T-helper 1 cell treated with Interleukin-12 subunit alpha and Interleukin-12 subunit beta and Interleukin-4 antibody, amounts not matched to agents 30 μg/mL and 1 μg/mL, for 36 hours (primary cell): Measurements from ENCODE around the gene MSLN.
A peak's percentile ranks its signal among the peaks of the same experiment; 100 is the strongest.

ENCODE experiments used
- H3K27ac Mint-ChIP-seq: one replicate; pipeline ENCODE4 v1.8.0; 2021; ENCODE audit warnings: mild to moderate bottlenecking, mixed read lengths
- H3K27me3 Mint-ChIP-seq: one replicate; pipeline ENCODE4 v1.8.0; 2021; ENCODE audit warnings: low read depth, mixed read lengths
- H3K36me3 Mint-ChIP-seq: one replicate; pipeline ENCODE4 v1.8.0; 2021; ENCODE audit warnings: low read depth, mixed read lengths
- H3K4me1 Mint-ChIP-seq: one replicate; pipeline ENCODE4 v1.8.0; 2021; ENCODE audit warnings: low read depth, mixed read lengths
- H3K4me3 Mint-ChIP-seq: one replicate; pipeline ENCODE4 v1.8.0; 2021; ENCODE audit warnings: mild to moderate bottlenecking, moderate library complexity, mixed read lengths
- H3K9me3 Mint-ChIP-seq: one replicate; pipeline ENCODE4 v1.8.0; 2021; ENCODE audit warnings: mixed read lengths

The MSLN gene

DNA sequence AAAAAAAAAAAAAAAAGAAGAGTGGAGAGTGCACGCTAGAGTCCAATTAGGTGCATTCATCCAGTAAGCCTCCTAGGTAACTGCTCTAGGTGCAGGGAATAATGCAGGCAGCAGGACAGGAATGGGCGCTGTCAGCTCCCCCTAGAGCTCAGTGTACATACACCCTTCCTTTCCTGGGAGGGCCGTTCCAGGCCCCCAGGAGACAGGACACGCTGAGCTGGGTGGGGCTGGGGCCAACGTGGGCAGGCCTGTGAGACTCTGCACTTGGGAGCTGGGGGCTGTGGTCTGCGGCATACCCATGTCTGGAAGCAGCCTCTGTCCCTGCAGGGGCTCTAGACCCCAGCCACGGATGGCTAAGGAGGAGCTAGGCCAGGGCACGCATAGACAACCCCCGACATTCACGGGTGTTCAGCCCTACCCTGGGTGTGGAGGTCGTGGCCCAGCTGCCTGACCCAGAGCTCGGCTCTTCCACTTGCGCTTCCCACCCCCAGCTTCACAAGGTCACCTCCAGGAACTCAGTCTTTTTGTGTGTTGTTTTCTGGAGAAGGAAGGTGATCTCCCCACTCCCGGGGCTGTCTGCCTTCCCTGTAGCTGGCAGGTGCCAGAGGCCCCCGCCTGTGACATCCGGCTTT lies 40.6 kb upstream of the MSLN start:
- Mint-ChIP-seq H3K9me3 (no peaks in the 10 kb centered on the region), H3K4me1 (peaks cover 6% of the 10 kb centered on the region), H3K27me3 (peaks cover 21% of the 10 kb centered on the region), H3K36me3 (no peaks in the 10 kb centered on the region), H3K4me3 (peak overlapping the region; percentile 71), H3K27ac (no peak overlapping the region)

DNA sequence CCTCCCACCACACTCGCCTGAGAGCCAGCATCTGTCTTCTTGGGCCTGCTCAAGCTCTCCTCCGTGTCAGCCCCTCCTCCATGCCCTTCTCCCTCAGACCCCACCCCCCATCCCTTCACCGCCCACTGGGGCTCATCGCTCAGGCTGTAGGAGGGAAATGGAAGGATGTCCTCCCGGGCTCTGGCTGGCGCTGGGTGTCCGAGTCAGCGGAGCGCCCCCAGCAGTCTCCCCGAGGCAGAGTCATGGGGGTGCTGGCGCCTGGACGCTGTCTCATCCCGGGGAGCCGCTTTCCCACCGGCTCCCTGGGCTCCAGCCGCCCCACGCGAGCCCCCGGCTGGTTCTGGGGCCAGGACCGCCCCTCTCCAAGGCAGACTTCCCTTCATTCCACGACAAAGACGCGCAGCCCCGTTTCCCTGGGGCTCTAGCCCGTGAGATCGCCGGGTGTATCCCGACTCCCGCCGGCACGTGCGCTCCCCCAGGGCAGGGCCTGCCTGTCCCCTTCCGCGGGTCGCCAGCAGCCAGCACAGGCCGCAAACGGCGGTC lies 40.0 kb upstream of the MSLN start:
- Mint-ChIP-seq H3K36me3 (no peaks in the 10 kb centered on the region), H3K4me1 (peaks cover 6% of the 10 kb centered on the region), H3K27ac (no peak overlapping the region), H3K9me3 (no peaks in the 10 kb centered on the region), H3K27me3 (peaks cover 21% of the 10 kb centered on the region), H3K4me3 (peak overlapping the region; percentile 71)

DNA sequence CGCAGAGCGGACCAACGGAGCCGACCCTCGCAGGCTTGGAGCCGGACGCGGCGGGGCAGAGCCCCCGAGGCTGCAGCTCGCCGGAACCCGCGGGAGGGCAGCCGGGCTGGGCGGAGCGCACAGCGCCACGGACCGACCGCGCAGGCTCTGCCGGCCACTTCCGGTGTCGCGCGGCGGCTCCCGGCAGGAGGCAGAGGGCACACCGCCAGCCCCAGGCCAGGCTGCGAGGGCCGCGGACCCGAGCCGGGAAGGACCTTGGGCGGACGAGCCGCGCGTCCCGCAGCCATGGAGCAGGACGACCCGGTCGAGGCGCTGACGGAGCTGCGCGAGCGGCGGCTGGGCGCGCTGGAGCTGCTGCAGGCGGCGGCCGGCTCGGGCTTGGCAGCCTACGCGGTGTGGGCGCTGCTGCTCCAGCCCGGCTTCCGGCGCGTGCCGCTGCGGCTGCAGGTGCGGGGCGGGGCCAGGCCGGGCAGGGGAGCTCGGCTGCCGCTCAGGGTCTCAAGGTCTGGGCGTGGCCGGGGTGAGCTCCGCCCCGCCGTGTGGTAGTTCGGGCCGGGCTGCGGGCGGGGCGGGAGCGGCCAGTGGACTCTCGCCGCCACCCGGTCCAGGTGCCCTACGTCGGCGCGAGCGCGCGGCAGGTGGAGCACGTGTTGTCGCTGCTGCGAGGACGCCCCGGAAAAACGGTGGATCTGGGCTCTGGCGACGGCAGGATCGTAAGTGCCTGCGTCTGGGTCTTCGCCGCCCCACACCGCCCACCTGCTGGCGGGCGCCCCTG lies 39.4 kb upstream of the MSLN start, which contains the start of gene ANTKMT:
ANTKMT (plus strand) TSS at position 157 of the 775 bp plus-strand sequence; CDS start at position 286, 129 bp downstream.
- no peaks in the 10 kb centered on the region for H3K36me3 Mint-ChIP-seq
- H3K27me3 Mint-ChIP-seq: peaks cover 20% of the 10 kb centered on the region
- peak within 1 kb of the TSS; percentile 71 for H3K4me3 Mint-ChIP-seq
- H3K4me1 Mint-ChIP-seq: peaks cover 6% of the 10 kb centered on the region
- no peak within 1 kb of the TSS for H3K27ac Mint-ChIP-seq
- H3K9me3 Mint-ChIP-seq: no peaks in the 10 kb centered on the region

DNA sequence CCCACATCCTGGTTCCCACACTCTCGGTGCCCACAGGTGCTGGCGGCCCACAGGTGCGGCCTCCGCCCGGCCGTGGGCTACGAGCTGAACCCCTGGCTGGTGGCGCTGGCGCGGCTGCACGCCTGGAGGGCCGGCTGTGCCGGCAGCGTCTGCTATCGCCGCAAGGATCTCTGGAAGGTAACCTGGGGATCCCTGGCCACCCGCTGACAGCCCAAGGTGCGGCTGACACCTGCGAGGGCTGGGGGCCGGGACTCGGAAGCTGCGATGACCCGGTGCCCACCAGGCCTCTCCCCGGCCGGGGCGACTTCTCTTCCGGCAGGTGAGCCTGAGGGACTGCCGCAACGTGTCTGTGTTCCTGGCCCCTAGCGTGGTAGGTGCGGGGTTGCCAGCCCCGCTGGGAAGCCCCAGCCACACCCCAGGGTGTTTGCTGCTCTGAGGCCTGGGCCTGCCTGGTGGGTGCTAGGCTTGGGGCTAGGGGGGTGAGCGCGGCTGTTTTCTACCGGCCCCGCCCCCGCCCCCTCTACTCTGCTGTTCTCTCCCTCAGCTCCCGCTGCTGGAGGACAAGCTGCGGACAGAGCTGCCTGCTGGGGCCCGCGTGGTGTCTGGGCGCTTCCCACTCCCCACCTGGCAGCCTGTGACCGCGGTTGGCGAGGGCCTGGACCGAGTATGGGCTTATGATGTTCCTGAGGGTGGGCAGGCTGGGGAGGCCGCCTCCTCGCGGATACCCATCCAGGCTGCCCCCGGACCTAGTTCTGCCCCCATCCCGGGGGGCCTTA lies 38.6 kb upstream of the MSLN start:
- Mint-ChIP-seq H3K27ac (no peak overlapping the region), H3K4me1 (peaks cover 6% of the 10 kb centered on the region), H3K9me3 (no peaks in the 10 kb centered on the region), H3K36me3 (no peaks in the 10 kb centered on the region), H3K4me3 (peak overlapping the region; percentile 25), H3K27me3 (peaks cover 16% of the 10 kb centered on the region)

DNA sequence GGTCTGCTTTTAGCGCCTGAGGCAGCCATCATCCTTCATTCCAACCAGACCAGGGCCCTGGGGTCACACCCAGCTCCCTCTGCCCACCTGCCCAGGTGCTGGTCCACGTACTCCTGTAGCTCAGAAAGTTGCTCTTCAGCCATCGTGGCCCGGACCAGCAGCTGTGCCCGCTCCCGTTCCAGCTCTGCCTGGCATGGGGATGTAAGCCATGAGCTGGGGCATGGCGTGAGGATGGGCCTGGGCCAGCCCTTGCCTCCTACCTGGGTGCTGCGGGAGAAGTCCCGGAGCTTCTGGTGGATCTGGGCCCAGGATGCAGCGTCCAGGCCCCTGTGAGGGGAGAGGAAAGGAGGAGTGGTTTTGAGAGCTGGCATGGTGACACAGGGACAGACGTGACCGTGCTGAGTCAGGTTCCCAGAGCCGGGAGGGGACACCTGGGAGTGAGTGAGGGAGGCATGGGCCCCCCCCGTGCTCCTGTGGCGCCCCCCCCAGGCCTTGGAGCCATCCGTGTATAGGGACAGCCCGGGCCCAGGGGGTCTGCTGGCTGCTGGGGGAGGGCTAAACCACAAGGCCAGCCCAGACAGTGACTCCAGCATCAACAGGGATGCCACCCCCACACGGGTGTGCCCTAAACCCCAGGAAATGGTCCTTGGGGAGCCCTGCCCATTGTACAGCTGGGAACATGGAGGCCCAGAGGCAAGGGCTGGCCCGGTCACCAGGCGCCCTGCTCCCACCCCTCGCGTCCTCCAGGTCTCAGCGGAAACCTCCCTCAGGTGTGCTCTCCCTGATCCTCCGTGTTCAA lies 37.5 kb upstream of the MSLN start:
- Mint-ChIP-seq H3K4me1 (peaks cover 6% of the 10 kb centered on the region), H3K9me3 (no peaks in the 10 kb centered on the region), H3K27ac (no peak overlapping the region), H3K27me3 (peaks cover 16% of the 10 kb centered on the region), H3K4me3 (no peak overlapping the region), H3K36me3 (no peaks in the 10 kb centered on the region)

DNA sequence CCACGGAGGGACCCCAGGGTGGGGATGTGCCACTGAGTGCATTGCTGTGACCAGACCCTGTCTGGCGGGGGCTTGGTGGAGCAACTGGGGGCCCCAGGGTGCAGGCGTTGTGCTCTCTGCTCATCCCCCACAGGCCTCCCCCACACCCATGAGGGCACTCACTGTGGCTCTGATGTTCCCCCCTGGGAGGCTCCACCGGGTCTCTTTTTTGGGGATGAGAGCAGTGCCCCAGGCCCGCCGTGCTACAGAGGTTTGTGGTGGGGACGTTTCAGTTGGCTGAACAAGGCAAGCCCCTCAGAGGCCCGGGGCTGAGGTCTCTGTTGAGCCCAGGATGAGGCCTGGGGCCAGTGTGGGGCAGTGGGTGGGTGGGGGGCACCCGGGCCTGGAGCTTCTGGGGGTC lies 36.8 kb upstream of the MSLN start:
- no peaks in the 10 kb centered on the region for H3K36me3 Mint-ChIP-seq
- no peaks in the 10 kb centered on the region for H3K9me3 Mint-ChIP-seq
- H3K27me3 Mint-ChIP-seq: peaks cover 14% of the 10 kb centered on the region
- no peak overlapping the region for H3K4me3 Mint-ChIP-seq
- H3K4me1 Mint-ChIP-seq: peaks cover 6% of the 10 kb centered on the region
- H3K27ac Mint-ChIP-seq: no peak overlapping the region

DNA sequence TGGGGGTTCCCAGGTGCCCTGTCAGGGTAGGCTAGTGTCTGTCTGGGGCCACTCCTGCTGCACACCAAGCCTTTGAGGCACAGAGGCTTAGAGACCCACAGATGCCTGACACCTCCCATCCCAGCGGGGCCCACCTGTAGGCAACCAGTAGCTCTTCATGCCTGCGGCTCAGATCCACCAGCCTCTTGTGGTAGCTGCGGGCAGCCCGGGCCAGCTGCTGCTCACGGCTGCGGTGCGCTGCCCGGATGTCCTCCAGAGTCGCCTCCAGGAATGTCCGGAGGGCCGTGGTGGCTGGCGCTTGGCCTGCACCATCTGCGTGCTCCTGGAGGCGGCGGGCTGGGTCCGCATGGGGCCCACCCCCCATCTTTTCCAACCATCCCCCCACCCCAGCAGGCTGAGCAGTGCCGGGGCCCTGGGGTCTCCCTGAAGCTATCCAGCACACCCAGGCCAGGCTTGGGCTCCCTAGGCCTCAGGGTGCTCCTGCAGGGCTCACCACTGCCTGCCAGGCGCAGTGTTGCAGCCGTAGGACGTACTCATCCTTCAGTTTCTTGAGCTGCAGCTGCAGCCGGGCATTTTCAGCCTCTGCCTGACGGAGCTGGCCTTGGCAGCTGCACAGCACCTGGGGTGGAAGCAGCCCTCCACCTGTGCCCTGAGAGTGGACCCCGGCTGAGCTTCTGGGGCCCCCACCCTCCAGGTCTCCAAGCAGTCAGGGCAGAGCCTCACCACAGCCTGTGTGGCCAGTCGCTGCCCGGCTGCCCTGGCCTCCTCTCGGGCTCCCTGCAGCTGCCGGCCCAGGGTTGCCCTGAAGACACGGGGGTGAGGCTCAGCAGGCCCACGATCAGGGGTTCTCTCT lies 36.1 kb upstream of the MSLN start:
- peaks cover 6% of the 10 kb centered on the region for H3K4me1 Mint-ChIP-seq
- no peak overlapping the region for H3K27ac Mint-ChIP-seq
- H3K36me3 Mint-ChIP-seq: no peaks in the 10 kb centered on the region
- no peak overlapping the region for H3K4me3 Mint-ChIP-seq
- peaks cover 7% of the 10 kb centered on the region for H3K27me3 Mint-ChIP-seq
- H3K9me3 Mint-ChIP-seq: no peaks in the 10 kb centered on the region

DNA sequence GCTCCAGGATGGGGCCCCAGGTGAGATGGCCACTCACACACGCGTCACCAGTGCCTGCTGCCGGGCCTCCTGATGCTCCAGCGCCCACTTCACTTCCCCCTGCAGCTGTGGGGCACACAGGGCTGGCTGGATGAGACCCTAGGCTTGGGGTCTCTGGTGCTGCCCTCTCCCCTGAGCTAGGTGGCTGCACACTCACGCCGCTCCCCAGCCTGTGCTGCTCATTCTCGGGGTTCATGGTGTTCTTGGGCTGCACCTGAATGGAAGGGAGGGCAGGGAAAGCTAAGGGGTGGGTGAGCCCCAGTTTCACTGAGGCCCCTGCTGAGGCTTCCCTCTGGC lies 35.5 kb upstream of the MSLN start:
- Mint-ChIP-seq H3K9me3 (no peaks in the 10 kb centered on the region), H3K4me1 (peaks cover 6% of the 10 kb centered on the region), H3K4me3 (no peak overlapping the region), H3K27me3 (peaks cover 4% of the 10 kb centered on the region), H3K36me3 (no peaks in the 10 kb centered on the region), H3K27ac (no peak overlapping the region)

DNA sequence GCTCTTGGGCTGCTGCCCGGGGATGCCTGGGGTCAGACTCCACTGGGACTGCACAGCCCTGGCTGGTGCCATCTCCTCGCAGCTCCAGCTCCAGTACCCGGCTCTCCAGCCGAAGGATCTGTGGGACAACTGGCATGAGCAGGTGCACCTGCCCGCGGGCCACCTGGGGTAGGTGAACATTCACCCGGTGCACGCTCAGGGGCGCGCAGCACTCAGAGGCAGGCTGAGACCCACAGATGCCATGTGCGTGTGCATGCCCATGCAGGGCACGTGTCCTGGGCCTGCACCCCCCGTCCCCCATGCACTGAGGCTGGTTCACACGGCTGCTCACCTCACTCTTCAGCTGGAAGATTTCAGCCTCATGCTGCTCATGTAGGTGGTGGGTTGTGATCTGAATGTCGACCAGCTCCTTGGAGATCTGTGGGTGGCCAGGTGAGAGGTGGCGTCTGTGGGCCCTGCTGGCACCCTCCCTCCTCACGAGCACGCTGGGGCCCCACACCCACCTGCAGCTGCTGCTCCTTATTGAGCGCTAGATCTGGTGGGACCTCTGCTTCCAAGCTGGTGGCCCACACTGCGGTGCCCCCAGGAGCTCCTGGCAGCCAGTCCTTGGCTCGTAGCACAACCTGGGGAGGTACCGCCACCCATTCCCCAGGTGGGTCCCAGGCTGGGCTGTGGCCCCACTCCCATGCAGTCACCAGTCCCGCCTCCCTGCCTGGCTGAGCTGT lies 34.9 kb upstream of the MSLN start:
- Mint-ChIP-seq H3K4me1 (peaks cover 1% of the 10 kb centered on the region), H3K27ac (no peak overlapping the region), H3K4me3 (no peak overlapping the region), H3K9me3 (no peaks in the 10 kb centered on the region), H3K36me3 (no peaks in the 10 kb centered on the region), H3K27me3 (peaks cover 4% of the 10 kb centered on the region)

DNA sequence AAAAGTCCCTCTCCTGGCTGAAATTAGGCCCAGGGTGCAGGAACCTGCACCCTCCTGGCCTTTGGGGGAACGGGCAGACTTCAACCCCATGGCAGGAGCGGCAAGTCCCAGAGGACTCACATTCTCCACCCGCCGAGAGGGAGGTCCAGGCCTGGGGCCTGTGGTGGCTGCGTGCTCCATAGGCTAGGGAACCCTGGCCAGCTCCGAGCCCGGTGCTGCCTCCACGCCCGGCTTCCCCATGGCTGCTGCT lies 34.4 kb upstream of the MSLN start:
- no peak overlapping the region for H3K27ac Mint-ChIP-seq
- peaks cover 1% of the 10 kb centered on the region for H3K4me1 Mint-ChIP-seq
- H3K9me3 Mint-ChIP-seq: no peaks in the 10 kb centered on the region
- H3K27me3 Mint-ChIP-seq: peaks cover 4% of the 10 kb centered on the region
- H3K36me3 Mint-ChIP-seq: no peaks in the 10 kb centered on the region
- no peak overlapping the region for H3K4me3 Mint-ChIP-seq

DNA sequence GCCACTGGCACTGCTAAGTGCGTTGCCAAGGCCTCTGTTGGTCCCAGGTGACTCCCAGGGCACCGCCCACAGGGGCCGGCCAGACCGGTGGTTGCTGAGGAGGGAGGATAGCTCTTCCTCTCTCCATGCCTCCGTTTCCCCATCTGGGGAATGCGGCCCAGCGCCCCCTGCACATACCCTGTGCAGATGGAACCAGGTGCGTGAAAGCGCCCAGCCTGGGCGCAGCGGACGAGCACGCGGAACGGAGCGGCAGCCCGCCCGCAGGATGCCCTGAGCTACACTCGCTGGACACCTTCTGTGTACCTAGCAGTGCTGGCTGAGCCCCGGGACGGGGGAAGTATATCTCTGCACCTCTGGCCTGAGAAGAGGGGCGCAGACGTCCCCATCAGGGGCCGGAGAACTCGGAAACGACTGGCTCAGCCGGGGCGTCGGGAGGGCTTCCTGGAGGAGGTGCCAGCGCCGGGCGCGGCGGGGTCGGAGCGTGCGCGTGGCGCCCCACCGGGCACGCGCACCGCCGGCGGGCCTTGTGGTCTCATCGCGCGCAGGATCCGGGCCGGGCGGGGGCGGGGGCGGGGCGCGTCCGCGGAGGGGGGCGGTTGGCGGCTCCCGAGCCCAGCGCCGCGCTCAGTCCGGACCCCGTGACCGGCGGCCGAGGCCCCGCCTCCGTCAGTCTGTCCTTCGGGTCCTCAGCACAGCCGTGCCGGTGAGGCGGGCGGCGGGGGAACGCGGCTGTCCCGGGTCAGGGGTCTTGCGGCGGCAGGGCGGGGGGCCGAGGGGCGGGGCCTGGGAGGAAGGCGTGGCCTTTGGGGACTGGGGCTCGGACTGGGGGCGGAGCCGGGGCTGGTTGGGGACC lies 33.9 kb upstream of the MSLN start, which contains the start of the genes CCDC78 and HAGHL:
CCDC78 (minus strand) TSS at position 6 of the 853 bp plus-strand sequence. CDS start 76 bp downstream, outside the sequence.
HAGHL (plus strand) TSS at position 669 of the 853 bp plus-strand sequence. CDS start 404 bp downstream, outside the sequence.
- no peaks in the 10 kb centered on the region for H3K9me3 Mint-ChIP-seq
- H3K4me3 Mint-ChIP-seq: peak within 1 kb of the TSS; percentile 68
- H3K36me3 Mint-ChIP-seq: no peaks in the 10 kb centered on the region
- peaks cover 4% of the 10 kb centered on the region for H3K27me3 Mint-ChIP-seq
- H3K27ac Mint-ChIP-seq: peak within 1 kb of the TSS; percentile 6
- H3K4me1 Mint-ChIP-seq: peaks cover 1% of the 10 kb centered on the region

DNA sequence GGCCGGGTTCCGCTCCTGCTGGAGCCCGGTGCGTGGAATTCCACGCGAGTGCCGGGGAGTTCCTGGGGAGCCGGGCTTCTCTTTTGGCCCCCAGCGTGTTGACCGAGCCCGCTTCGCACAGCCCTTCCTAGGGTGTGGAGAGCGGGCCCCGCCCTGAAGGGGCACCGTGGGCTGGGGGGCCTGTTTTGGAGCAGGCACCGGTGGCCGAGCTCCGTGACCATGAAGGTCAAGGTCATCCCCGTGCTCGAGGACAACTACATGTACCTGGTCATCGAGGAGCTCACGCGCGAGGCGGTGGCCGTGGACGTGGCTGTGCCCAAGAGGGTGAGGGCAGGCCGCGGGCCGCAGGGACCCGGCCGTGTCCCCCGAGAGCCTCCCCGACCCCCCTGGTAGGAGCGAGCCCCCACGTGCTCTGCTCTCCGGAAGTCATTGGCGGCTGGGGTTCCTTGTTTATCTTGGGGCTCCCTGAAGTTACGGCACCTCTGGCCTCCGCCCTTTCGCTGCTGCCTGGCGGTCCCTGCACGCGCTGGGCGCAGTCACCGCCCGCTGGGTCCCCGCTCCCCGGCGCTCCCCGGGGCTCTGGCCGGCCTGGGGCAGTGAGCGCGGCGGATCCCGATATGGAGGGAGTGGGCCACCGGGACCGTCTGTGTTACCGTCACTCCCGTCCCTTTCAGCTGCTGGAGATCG lies 33.1 kb upstream of the MSLN start:
- Mint-ChIP-seq H3K27me3 (peaks cover 4% of the 10 kb centered on the region), H3K27ac (no peak overlapping the region), H3K4me3 (peak overlapping the region; percentile 14), H3K4me1 (no peaks in the 10 kb centered on the region), H3K9me3 (no peaks in the 10 kb centered on the region), H3K36me3 (no peaks in the 10 kb centered on the region)
